Activated T-helper 1 cell treated with anti-CD3 and anti-CD28 coated beads, Interleukin-2, amount 50 U/mL, for 16 hours (primary cell): Measurements from ENCODE around the gene SCN3A.

Experiments used
- DNase-seq, 2 donors: peaks; one replicate each; pipeline ENCODE4 v3.0.0-alpha.2; 2020; ENCODE audit warnings: low read depth in 1 of 2, low spot score in 1 of 2

The SCN3A gene

DNA sequence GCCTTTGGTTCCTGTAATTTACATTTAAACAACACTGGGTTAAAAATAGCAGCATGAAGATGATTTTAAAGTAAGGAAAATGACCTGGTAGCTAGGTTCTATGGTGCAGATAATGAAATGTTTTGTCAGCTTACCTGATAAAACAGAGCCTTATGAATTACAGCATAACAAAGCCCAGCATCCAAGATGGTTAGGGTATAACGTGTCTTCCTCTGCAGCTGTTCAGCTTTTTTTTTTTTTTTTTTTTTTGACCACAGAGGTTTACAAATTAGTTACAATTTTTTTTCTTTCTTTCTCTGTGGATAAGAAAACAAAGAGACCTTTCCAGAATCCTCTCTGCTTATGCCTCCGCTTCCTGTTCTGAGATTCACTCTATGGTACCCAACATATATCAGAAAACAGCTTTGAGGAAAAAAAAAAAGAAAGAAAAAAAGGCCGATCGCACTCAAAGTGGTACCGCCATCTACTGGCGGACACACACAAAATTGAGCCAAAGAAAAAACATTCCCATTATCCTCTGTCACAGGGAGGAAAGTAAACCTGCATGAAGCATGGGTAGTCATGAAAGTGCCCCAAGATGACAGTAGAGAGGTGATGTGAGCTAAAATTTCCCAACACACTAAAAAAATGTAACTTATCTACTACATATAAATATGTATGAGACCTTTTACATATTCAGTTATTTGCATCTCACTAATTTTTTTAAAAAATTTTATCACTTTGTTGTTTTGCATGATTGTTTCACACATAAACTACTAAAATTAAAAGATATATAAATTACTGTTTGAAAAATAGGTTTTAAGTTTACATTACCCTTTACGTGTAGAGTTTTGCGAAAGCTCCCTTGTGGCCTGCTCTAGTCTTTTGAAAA is at the start of gene SCN3A:
SCN3A (minus strand) TSS at position 362 of the 871 bp plus-strand sequence. CDS start 27,656 bp downstream, outside the sequence.
- no peak for DNase-seq

DNA sequence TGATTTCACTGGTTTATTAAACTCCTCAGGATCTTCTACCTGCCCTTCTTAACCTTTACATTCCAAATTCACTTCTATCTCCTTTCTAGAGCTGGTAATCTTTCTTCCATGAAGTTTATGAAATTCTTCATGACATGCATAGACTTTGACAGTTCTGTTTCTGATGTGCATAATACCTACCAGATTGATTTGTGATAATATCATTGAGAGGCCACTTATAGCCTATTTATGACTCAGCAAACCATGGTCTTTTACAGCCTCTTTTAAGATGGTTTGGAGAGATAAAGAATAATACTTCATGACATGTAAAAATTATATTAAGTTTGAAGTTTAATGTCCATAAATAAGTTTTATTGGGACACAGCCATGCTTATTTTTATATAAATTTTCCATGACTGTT is 49.3 kb upstream of the SCN3A start:
- no peak for DNase-seq

DNA sequence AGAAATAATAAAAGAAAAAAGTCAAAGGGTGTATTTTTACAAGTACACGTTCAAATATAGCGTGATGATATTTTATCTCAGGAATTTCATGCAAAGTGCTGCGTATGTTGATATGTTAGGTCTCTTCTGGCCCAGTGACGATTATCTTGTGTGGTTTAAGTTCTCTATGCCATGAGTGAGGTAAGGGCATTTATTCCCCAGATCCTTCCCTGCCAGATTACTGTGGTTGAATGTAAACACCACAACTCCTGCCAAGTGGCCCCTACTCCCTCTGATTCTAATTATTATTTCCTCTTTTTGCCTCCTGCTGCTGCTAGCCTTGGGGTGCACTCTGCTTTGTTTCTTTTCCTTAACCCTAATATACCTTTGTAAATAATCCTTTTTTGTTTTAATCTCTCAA is 47.5 kb upstream of the SCN3A start:
- DNase-seq = no peak

DNA sequence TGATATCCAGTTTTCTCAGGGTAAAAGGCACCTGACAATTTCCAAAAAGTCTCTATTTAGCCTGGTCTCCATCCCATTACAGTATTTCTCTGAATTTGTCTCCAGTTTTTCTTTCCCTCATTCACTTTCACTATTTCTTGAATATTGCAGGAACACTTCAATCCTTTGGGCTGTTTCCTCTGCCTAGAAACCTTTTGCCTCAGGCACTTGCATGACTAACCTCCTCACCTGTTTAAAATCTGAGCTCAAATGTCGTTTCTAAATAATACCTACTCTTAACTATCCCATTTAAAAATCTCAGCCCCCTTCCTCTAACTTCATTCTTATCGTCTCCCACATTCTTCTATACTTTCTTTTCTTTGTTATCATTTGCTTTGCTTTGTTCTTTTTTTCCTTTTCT is 44.4 kb upstream of the SCN3A start:
- DNase-seq = no peak

DNA sequence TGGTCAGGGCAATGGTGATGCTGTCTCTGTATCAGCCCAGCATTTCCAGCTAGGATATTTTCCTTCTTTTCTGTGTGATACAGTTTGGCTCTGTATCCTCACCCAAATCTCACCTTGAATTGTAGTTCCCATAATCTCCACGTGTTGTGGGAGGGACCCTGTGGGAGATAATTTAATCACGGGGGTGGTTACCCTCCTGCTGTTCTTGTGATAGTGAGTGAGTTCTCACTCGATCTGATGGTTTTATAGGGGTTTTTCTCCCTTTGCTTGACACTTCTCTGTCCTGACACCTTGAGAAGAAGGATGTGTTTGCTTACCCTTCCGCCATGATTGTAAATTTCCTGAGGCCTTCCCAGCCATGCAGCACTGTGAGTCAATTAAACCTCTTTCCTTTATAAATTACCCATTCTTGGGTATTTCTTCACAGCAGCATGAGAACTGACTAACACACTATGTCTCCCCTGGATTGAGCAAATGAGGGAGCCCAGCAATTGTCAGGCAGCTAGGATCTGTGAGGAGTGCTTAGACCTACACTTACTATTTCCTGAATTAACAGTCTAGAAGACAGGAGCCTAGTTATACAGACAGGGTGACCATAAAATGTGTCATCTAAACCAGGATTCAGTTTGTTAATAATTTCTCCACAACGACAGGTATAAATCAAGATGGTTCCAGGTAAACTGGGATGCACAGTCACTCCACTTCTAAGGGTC is 41.4 kb upstream of the SCN3A start:
- DNase-seq = no peak

DNA sequence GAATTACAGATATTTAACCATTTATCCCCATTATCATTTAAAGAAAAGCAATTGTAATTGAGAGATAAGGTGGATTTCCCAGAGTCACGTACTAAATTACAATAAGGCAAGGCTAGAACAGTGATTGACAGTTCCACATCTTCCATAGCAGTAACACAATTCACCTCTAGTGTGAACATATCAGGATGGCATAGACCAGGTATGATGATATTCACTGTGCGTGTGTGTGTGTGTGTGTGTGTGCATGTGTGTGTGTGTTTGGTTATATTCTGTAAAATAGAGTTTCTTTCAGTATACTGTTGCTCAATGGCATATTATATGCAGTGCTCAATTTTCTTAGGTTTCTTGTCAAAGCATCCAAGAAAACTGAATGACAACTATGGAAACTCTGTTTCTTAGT is 37.1 kb upstream of the SCN3A start:
- DNase-seq = no peak

DNA sequence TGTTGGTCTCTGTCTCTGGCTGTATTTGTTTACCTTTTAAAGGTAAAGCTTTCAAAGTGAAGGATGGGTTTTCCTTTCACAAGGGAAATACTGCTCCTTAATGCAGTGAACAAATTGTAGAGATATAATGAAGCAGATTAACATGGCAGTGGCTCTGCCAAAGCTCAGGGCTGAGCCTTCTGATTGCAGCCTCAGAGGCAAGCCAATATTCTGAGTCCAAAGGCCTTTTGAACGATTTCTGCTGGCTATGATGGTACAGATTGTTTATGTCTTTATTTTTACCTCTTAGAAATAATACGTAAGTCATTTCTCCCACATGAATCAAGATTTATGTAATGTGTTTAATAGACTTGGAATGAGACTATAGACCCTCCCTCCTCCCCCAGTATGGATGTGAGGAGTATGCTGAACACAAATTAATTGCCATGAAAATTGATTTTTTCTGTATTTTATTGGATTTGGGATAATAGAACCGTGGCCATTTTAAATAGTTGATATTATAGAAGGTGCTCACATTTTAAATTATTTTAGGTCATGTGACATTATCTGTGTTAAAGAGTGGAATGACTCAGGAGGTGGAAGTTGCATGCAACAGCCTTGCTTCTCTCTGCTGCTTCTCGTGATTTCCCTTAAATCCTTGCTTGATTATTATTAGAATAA is 36.1 kb upstream of the SCN3A start:
- DNase-seq = no peak

DNA sequence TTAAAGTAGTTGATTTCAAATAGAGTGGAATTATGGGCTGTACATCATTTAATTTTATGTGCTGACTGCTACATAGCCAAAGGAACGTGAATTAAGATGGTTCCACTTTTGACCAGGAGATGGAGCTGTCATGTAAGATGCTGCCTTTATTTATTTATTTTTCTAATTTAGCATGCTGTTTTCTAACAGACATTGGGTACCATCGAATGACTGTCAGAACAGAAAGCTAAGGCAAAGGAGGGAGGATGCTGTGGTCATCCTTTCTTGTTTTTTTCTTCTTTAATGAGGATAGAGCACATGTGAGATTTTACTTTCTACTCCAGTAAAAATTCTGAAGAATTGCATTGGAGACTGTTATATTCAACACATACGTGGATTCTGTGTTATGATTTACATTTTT is 35.4 kb upstream of the SCN3A start, which contains the start of gene SCN2A:
SCN2A (plus strand) TSS at position 185 of the 400 bp plus-strand sequence. CDS start 56,410 bp downstream, outside the sequence.
- no peak for DNase-seq

DNA sequence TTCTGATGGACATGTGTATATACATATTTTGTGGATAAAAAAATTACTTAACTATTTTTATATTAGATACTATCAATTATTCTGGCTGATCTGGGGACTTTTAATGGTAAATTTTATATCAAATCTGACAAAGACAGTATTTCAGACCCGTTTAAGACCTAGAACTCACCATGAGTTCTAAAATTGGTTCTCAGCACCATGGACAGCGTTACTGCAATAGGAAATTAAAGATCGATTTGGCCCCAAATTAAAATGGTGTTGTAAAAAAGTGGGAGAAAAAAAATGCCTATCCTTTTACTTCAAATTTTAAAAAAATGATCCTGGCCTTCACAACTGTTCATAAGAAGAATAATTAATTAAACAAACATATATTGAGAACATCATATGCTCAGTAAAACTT is 34.4 kb upstream of the SCN3A start:
- DNase-seq = no peak

DNA sequence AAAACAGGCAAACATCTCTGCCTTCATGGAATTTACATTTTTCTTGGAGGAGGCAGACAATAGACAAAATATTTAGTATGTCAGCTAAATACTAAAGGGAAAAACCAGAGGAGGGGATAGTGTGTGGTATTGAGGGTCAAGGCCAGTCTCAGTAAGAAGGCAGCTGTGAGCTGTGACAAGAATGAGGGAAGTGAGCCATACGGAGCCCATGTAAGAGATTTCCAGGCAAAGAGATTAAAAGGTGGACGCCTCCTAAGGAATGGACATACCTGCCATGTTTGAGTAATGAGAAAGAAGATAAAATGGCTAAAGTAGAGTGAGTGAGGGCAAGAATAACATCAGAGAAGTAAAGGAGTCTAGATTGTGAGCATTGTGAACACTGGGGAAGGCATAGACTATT is 33.2 kb upstream of the SCN3A start:
- DNase-seq = no peak

DNA sequence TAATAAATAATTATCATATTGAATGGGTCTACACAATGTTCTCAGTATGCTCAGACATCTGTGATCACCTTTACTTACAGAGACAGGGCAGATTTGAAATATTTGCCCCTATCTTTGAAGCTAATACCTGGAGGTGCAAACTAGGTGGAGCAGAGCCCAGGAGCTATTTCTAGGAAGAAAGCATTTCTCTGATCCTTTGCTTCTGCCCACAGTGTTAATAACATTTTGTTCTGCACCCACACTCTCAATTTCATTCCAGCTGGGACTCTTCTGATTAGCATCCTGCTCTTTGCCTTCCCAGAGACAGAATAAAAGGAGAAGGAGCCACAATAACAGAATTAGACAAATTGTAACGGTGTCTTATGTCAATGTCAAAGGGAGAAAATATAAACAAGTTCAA is 23.7 kb upstream of the SCN3A start:
- no peak for DNase-seq

DNA sequence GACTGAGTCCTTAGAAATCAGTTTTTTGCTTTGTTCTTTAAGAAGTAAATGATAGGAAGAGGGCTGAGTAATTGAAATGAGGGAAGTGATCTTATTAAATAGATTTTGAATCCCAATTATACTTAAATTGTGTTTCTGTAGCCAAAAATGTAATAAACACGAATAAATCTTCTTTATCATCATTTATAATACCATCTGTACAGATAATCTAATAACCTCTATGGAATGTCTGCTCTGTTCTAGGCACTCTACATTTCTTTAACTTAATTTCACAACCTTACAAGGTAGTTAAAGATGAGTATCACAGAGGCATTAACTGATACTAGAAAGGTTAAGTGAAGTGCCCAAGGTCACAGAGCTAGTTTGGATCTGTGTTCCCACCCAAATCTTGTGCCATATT is 21.1 kb upstream of the SCN3A start:
- no peak for DNase-seq

DNA sequence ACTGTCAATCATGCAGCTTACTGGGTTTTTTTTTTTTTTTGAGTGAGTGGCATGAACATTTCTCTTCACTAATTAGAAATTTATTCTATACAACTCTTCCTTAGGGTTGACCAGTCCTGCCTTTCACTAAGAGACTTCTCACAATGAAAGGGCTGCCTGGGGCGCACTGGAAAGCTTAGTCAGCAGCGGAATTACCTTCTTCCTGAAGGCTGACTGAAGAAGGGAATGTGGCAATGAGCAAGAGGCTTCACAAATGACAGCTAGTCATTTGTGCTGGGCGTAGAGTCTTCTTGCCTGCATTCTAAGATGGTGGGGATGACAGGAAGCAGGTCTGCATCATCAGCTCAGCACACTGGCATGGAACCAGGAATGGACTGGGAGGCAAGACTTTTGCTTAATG is 15.6 kb upstream of the SCN3A start:
- DNase-seq = no peak

DNA sequence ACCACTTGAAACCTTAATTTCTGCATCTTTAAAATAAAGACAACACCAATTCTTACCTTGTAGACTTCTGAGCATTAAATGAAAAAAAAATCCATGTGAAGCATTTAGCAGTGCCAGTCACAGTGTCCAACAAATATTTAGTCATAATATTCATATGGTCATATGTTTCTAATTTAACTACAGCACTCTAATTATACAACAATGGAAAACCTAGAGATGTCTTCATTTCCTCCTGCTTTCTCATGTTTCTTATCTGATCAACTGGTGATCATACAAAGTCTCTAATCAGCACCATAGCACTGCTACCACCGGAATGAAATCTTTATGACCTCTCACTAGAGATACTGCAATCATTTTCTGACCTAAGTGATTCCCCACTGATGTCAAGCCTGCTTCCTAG is 10.2 kb upstream of the SCN3A start:
- DNase-seq = no peak

DNA sequence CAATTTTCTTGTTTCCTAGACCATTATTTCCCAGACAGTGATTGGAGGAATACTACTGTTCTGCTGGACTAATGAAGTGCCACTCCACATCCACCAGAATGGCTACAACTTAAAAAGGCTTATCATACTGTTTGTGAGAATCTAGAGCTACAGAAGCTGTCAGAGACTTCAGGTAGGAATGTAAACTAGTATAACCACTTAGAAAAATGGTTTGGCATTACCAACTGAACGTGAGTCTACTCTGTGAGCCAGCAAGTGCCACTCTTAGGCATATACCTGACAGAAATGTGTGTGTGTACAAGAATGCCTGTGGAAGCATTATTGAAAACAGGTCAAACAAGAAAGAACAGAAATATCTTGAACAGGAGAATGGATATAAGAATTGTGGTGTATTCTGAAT is 4.2 kb upstream of the SCN3A start:
- no peak for DNase-seq

DNA sequence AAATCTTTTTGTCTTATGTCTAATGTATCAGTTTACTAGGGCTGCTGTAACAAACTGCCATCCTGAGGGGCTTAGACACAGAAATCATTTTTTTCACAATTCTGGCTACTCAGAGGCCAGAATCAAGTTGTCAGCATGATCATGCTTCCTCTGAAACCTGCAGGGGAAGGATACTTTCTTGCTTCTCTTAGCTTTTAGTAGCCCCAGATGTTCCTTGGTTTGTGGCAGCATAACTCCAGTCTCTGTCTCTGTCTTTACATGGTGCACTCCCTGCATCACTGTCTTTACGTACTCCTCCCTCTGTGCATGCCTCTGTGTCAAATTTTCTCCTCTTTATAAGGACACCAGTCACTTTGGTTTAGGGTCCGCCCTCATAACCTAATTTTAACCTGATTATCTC is 2.0 kb upstream of the SCN3A start:
- DNase-seq = no peak

DNA sequence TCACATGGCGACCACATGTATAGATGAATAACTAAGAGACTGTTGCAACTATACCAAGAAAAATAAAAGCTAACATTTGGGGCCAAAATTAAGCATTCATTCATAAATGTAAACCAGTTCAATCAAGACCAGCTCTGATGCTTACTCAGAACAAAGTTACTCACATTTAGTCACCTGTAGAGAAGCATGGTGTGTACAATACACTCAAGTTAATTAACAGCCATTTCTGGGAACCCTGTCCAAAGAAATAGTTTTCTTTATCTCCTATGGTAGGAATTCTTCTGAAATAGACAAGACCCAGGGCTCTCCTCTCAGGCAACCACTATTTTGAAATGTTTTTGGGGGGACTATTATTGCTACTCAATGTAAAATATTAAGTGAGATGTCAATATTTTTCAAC is 1.6 kb downstream of the SCN3A start:
- no peak for DNase-seq

DNA sequence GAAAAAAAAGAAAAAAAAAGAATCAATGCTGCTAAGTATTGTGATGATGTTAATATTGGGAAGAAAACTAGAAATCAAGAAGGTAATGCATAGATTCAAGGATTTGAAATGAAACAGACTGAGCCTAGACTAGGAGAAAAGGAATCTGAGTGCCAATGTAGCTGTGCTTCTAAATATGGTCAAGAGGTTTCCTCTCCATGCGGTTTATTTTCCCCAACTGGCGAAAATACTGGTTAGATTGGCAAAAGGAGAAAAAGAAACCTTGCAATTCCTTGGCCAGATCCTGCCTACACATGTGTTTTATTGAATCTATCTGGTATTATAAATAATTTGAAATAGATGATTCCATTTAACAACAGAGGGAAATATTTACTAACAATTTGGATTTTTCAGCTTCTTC is 5.7 kb downstream of the SCN3A start:
- DNase-seq = no peak

DNA sequence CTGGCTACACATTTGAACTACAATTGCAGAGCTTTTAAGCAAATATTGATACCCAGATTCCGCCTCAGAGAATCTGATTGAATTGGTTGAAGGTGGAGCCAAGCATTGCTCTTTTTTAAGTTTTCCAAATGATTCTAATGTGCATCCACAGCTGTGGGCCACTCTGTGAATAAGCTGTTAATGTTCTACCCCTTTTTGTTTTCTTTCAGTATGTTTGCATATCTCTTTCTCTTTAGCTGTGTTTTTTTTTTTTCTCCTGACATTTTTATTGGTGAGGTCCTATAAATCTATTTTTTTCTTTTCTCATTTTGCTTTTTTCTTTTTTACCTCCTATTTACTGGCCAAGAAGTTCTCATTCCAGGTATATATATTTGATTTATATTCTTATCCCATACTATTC is 6.5 kb downstream of the SCN3A start:
- no peak for DNase-seq

DNA sequence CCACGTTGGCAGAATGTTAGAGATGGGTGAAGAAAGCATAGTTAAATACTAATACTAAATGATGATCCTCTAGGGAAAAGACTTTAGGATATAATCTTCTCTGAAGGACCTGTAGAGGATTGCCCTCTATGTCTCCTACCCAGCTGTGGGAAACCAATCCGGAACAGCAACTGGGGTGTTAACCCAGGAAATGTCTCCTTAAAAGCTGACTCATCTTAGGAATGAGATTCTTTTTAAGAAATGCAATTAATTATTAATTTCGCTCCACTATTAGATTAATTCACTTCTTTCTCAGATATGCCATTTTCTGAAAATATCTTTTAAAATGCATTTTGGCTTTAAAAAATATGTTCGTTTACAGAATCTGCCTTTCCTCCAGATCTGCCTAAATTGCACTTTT is 7.4 kb downstream of the SCN3A start:
- no peak for DNase-seq

DNA sequence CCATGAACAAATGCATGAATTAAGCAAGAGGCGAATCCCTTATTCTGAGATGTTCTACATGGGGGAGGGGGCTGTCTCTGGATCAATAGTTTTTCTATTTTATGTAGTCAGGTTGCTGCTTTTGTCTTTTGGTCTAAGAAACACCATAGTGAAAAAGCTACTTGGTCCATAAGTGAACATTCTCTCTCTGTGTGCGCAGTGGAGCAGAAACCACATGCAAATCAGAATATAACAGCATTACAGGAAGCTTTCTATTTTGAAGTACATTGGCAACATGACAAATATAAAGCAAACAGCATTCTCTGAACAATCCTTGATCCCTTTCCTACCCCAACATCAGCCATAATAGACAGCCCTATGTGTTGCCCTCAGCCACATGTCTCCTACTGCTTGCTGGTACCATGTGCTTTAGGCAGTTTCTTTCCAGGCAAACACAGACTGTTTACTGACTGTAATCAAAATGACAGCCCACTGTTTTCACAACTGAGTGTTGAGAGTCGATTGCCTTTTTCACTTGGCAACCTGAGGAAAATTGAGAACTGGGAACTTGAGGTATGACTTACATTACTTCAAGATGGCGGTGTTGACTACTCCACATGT is 10.6 kb downstream of the SCN3A start:
- DNase-seq = no peak

DNA sequence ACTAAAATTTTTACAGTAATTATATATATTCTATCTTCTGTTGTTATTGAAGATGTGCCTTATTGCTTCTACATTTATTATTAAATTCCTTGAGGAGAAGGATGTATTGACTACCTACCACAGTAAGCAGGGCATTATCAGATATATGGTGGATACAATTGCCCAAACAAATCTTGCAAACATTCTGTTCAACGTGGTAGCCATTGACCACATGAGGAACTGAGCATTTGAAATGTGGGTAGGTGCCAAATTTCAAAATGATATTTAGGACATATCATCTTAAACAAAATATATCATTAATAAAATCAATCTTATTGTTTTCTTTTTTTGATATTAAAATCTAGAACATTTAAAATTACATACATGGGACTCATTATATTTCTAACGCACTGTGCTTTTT is 11.1 kb downstream of the SCN3A start:
- no peak for DNase-seq
